Transverse colon (tissue), 4 donors: ENCODE results near the gene RARB. TPM values are rescaled to one million over a fixed set of nuclear protein-coding genes. Genes with fewer than 3 reads are reported as not detected.

ENCODE experiments used
- DNase-seq: peaks from one replicate; pipeline ENCODE4 v3.0.0-alpha.2; 2019
- H3K27ac ChIP-seq, 4 donors: fragments of 200-600 bp; sonication (generic); 2 replicates each; pipeline ENCODE4 v1.5.1; 2016 to 2018; ENCODE audit warnings: inconsistent platforms in 4 of 4
- H3K27me3 ChIP-seq: fragments of 200-600 bp; sonication (generic); 2 replicates; pipeline ENCODE4 v1.5.1; 2017; ENCODE audit warnings: inconsistent platforms
- H3K36me3 ChIP-seq, 4 donors: fragments of 200-600 bp; sonication (generic); 2 replicates each; pipeline ENCODE4 v1.5.1; 2017 to 2019; ENCODE audit warnings: inconsistent platforms in 4 of 4
- H3K4me1 ChIP-seq, 4 donors: fragments of 200-600 bp; sonication (generic); 2 replicates each; pipeline ENCODE4 v1.5.1; 2017 to 2020; ENCODE audit warnings: inconsistent platforms in 4 of 4
- H3K4me3 ChIP-seq, 4 donors: fragments of 200-600 bp; sonication (generic); 1 replicate in 1 of 4; 2 replicates in 3 of 4; pipeline versions ENCODE4 v1.5.1 to v1.6.1; 2017 to 2019; ENCODE audit warnings: inconsistent platforms in 4 of 4
- H3K9me3 ChIP-seq, 2 donors: fragments of 200-600 bp; sonication (generic); 2 replicates each; pipeline ENCODE4 v1.5.1; 2017 to 2019; ENCODE audit warnings: inconsistent platforms in 2 of 2
- EP300 ChIP-seq: sonication (generic); formaldehyde crosslinking; IDR thresholded peaks from one replicate; pipeline ENCODE4 v1.6.1; 2017; ENCODE audit warnings: antibody characterized with exemption, low read depth
- POLR2A ChIP-seq: fragments of 450-650 bp; IDR thresholded peaks from one replicate; pipeline ENCODE4 v1.6.1; 2016; ENCODE audit warnings: antibody characterized with exemption, mild to moderate bottlenecking, moderate library complexity
- POLR2AphosphoS5 ChIP-seq, 3 donors: sonication (generic); formaldehyde crosslinking; IDR thresholded peaks; one replicate each; pipeline ENCODE4 v1.6.1; 2016; ENCODE audit warnings: antibody characterized with exemption in 3 of 3
- WGBS, 2 donors: methylation state at CpG; one replicate each; pipeline ENCODE4 v1.1.5; 2018; ENCODE audit warnings: low coverage in 1 of 2; 5-methylcytosine and 5-hydroxymethylcytosine counted together
- in situ Hi-C, 4 donors: fragments of 200-750 bp; cut with MboI; loops; one replicate each; pipeline versions ENCODE4 v1.15.0 to v1.15.1; 2017; ENCODE audit warnings: low sequenced_read_pairs in 3 of 4, low pct_ligation_motif_present in 1 of 4, low pct_unique_long_range_greater_than_20kb in 1 of 4
- intact Hi-C: fragments of 100-400 bp; cut with DNase I; formaldehyde crosslinking; loops from one replicate; pipeline ENCODE4 v1.15.1; 2023; ENCODE audit warnings: low total_unique reads
- small RNA-seq, 4 donors: library from RNA; depleted of rRNA; stranded (forward); fragments of <200 nt; gene quantifications; one replicate each; pipeline ENCODE3, GENCODE V24; 2016
- total RNA-seq, 4 donors: library from RNA; depleted of rRNA; stranded (reverse); fragments of >200 nt; gene quantifications; one replicate each; pipeline ENCODE4 v1.1.0, GENCODE V29; 2016
- TF ChIP-seq, protein P1 (sequence below), 5 experiments: fragments of 200-600 bp in 3 of 5; fragments of 450-650 bp in 2 of 5; sonication (generic) in 3 of 5; IDR thresholded peaks; 1 replicate in 2 of 5; 2 replicates in 3 of 5; pipeline ENCODE4 v1.5.1; 2016 to 2017; ENCODE audit warnings: antibody characterized with exemption in 5 of 5, inconsistent platforms in 3 of 5, mild to moderate bottlenecking in 2 of 5, moderate library complexity in 1 of 5

RARB gene
- total RNA-seq, 4 donors from 2014 or later: 2.4 to 4.5 (median 2.9) TPM; not detected in 1

DNA sequence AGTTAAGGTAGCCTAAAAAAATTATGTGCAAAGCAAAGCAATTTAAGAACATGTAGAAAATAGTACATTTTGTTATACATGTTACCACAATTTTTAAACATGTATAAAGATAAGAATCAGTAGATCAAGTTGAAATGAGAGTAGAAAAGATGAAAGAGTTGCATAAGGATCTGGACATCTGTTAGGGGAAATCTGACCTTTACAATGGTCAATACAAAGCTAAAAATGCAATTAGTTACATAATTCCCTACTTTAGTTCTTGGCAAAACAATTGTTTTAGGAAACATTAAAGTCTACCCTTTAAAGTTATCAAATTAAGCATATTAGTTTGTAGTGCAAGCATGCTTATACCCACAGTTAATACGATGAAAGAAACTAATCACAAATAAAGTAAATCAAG, 203.9 kb downstream of the RARB start:
- 88 to 94% methylated on average over 1 of the region's 1 CpG for WGBS, 2 donors
- Histone ChIP-seq H3K9me3 (no peaks in the 10 kb centered on the region), H3K27ac (no peak overlapping the region), H3K4me3 (no peak overlapping the region), H3K4me1 (no peaks in the 10 kb centered on the region), H3K36me3 (peaks cover 0 to 73% (median 35%) of the 10 kb centered on the region in 4 donors), H3K27me3 (no peaks in the 10 kb centered on the region)
- in situ Hi-C loops: no loop called here
- no peak for DNase-seq
- TF ChIP-seq POLR2AphosphoS5 (IDR thresholded peaks at IDR 0.05) (no peak), POLR2A (no peak)
- intact Hi-C loops: no loop called here

DNA sequence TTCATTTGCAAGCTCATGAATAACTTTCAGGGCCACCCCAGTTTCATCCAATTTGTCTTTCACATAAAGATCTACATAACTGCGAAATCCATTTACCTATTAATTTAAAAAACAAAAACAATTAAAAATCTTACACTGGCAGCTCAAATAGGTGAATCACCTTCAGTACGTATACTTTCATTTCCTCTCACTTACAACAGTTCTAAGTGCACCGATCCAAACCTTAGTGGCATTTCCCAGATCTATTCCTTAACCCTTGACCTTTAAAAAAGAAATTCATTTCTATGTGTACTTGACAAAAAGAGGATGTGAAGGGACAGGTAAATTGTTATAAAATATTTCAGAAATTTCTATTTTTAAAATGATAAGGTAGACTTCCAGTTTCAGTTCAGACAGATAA, 205.9 kb downstream of the RARB start:
- WGBS, 2 donors: 85 to 93% methylated on average over 3 of the region's 3 CpGs
- Histone ChIP-seq H3K9me3 (no peaks in the 10 kb centered on the region), H3K4me3 (no peak overlapping the region), H3K27me3 (no peaks in the 10 kb centered on the region), H3K27ac (no peak overlapping the region), H3K36me3 (peaks cover 0 to 61% (median 25%) of the 10 kb centered on the region in 4 donors), H3K4me1 (no peaks in the 10 kb centered on the region)
- intact Hi-C loops (no loop called here), in situ Hi-C loops (no loop called here)
- TF ChIP-seq POLR2A (no peak), POLR2AphosphoS5 (IDR thresholded peaks at IDR 0.05) (no peak), EP300 (no peak)
- TF ChIP-seq, protein P1, sequence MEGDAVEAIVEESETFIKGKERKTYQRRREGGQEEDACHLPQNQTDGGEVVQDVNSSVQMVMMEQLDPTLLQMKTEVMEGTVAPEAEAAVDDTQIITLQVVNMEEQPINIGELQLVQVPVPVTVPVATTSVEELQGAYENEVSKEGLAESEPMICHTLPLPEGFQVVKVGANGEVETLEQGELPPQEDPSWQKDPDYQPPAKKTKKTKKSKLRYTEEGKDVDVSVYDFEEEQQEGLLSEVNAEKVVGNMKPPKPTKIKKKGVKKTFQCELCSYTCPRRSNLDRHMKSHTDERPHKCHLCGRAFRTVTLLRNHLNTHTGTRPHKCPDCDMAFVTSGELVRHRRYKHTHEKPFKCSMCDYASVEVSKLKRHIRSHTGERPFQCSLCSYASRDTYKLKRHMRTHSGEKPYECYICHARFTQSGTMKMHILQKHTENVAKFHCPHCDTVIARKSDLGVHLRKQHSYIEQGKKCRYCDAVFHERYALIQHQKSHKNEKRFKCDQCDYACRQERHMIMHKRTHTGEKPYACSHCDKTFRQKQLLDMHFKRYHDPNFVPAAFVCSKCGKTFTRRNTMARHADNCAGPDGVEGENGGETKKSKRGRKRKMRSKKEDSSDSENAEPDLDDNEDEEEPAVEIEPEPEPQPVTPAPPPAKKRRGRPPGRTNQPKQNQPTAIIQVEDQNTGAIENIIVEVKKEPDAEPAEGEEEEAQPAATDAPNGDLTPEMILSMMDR (IDR thresholded peaks at IDR 0.05): no peak
- DNase-seq: no peak

DNA sequence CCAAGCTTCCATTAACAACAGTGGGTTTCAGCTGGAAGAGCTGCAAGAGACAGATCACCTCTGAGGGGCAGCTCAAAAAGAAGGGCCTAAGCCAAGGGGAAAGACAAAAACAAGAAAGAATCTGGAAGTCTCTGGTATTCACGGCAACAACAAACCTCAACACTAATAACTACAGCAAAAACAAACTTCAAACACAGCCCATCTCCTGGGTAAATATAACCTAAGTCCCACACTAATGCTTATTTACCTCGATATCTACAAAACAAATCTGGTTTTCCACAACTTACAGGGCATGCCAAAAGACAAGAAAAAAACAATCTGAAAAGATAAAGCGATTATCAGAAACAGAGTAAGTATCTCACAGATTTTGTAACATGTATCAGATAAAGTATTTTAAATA, 207.0 kb downstream of the RARB start:
- WGBS, 2 donors: 90 to 100% methylated on average over 3 of the region's 3 CpGs
- Histone ChIP-seq H3K9me3 (no peaks in the 10 kb centered on the region), H3K4me1 (no peaks in the 10 kb centered on the region), H3K27me3 (no peaks in the 10 kb centered on the region), H3K27ac (no peak overlapping the region), H3K4me3 (no peak overlapping the region), H3K36me3 (peaks cover 0 to 54% (median 20%) of the 10 kb centered on the region in 4 donors)
- no peak for TF ChIP-seq POLR2AphosphoS5 (IDR thresholded peaks at IDR 0.05)
- no peak for TF ChIP-seq POLR2A
- intact Hi-C loops: no loop called here
- no peak for DNase-seq
- in situ Hi-C loops: no loop called here

Small RNAs within 50 kb of the gene (small RNA-seq; reads per million reads assigned to genes)
- gene RF01161 (0 reads per million in 4 donors), gene RF02271 (0 reads per million in 4 donors)

Other genes with a start within 250 kb of the RARB start
- 100 to 1,000 TPM in 1 of 4 donors, 10 to 100 TPM in 3; 37.4 to 104 (median 71.5) TPM for gene TOP2B, start 236.6 kb downstream of the RARB start, total RNA-seq